Left lung (tissue), 10 donors: Measurements from ENCODE around the gene PRTFDC1. TPM values are rescaled to one million over a fixed set of nuclear protein-coding genes. Genes with fewer than 3 reads are reported as not detected.

Experiments used
- ATAC-seq: fragments of 200-7000 bp; cut with Tn5 transposase; one replicate; pipeline ENCODE4 v1.9.1; 2020; ENCODE audit warnings: moderate library complexity
- DNase-seq, 4 donors: peaks; one replicate each; pipeline ENCODE4 v3.0.0-alpha.2; 2013 to 2020
- H3K27ac ChIP-seq, 2 donors: fragments of 200-600 bp; sonication (generic) in 1 of 2; one replicate each; pipeline versions ENCODE4 v1.5.0 to v1.8.0; 2020 to 2021
- H3K27me3 ChIP-seq, 2 donors: fragments of 200-600 bp; sonication (generic) in 1 of 2; one replicate each; pipeline versions ENCODE4 v1.5.0 to v1.8.0; 2020 to 2021
- H3K36me3 ChIP-seq, 2 donors: fragments of 200-600 bp; sonication (generic) in 1 of 2; one replicate each; pipeline versions ENCODE4 v1.5.0 to v1.8.0; 2020 to 2021
- H3K4me1 ChIP-seq, 2 donors: fragments of 200-600 bp; one replicate each; pipeline ENCODE4 v1.8.0; 2021
- H3K4me3 ChIP-seq, 2 donors: fragments of 200-600 bp; sonication (generic) in 1 of 2; one replicate each; pipeline versions ENCODE4 v1.5.0 to v1.8.0; 2020 to 2021; ENCODE audit warnings: mild to moderate bottlenecking in 1 of 2
- H3K9me3 ChIP-seq, 2 donors: fragments of 200-600 bp; sonication (generic) in 1 of 2; one replicate each; pipeline versions ENCODE4 v1.5.0 to v1.8.0; 2020 to 2021
- CTCF ChIP-seq, 2 donors: fragments of 200-600 bp; sonication (generic) in 1 of 2; IDR thresholded peaks; one replicate each; pipeline versions ENCODE4 v1.5.0 to v1.8.0; 2021; ENCODE audit warnings: antibody characterized with exemption in 2 of 2
- intact Hi-C, 2 donors: fragments of 100-400 bp; cut with DNase I; formaldehyde crosslinking; loops; one replicate each; pipeline versions ENCODE4 v1.11.2 to v1.14.2; 2022
- polyA plus RNA-seq, 6 donors: library from polyadenylated mRNA; unstranded; fragments of 120-200 nt; gene quantifications; one replicate each; pipeline ENCODE4 v1.2.1, GENCODE V29; 2013; ENCODE audit not compliant: insufficient read length in 6 of 6
- total RNA-seq, 2 donors: library from RNA; stranded (reverse); fragmentation: NEBNext Ultra II Directional; extraction: Animal tissue kit (Norgen Biotek cat#: 25700); gene quantifications; one replicate each; pipeline ENCODE4 v1.2.1, GENCODE V29; 2021
- donor health status: DM: no; HTN: yes; CAD: no.
- donor health status: DM: no; HTN: no; CAD: no.

PRTFDC1 gene
- total and polyA plus RNA-seq, 8 donors: 5.2 to 69.7 (median 49.5) TPM

- no peak overlapping the region for H3K4me3 ChIP-seq
- H3K4me1 ChIP-seq: no peaks in the 10 kb centered on the region
- no peak overlapping the region for H3K27ac ChIP-seq
- ATAC-seq: no peak
- H3K27me3 ChIP-seq: no peaks in the 10 kb centered on the region
- no peak for DNase-seq
- intact Hi-C loops: no loop called here
- TF ChIP-seq CTCF (IDR thresholded peaks at IDR 0.05): no peak
- H3K36me3 ChIP-seq: no peaks in the 10 kb centered on the region
- no peaks in the 10 kb centered on the region for H3K9me3 ChIP-seq
Observed at GRCh38 chr10:24935504-24936292, 16.7 kb downstream of the PRTFDC1 start.

GRCh38 chr10:24931236-24931635 lies 21.2 kb downstream of the PRTFDC1 start:
- Histone ChIP-seq H3K36me3 (no peaks in the 10 kb centered on the region), H3K4me3 (no peak overlapping the region), H3K4me1 (no peaks in the 10 kb centered on the region), H3K27me3 (no peaks in the 10 kb centered on the region), H3K9me3 (no peaks in the 10 kb centered on the region), H3K27ac (no peak overlapping the region)
- TF ChIP-seq CTCF (IDR thresholded peaks at IDR 0.05): no peak
- intact Hi-C loops: no loop called here
- ATAC-seq: no peak
- no peak for DNase-seq

- intact Hi-C loops: no loop called here
- ATAC-seq (no peak), DNase-seq (no peak)
- H3K4me3 ChIP-seq: no peak overlapping the region
- H3K36me3 ChIP-seq: no peaks in the 10 kb centered on the region
- H3K27me3 ChIP-seq: no peaks in the 10 kb centered on the region
- no peaks in the 10 kb centered on the region for H3K4me1 ChIP-seq
- H3K27ac ChIP-seq: no peak overlapping the region
- no peaks in the 10 kb centered on the region for H3K9me3 ChIP-seq
- TF ChIP-seq CTCF (IDR thresholded peaks at IDR 0.05): no peak
Observed at GRCh38 chr10:24930427-24930826, 22.0 kb downstream of the PRTFDC1 start.

GRCh38 chr10:24929904-24930303 lies 22.5 kb downstream of the PRTFDC1 start:
- H3K27ac ChIP-seq: no peak overlapping the region
- no peaks in the 10 kb centered on the region for H3K9me3 ChIP-seq
- no peak for TF ChIP-seq CTCF (IDR thresholded peaks at IDR 0.05)
- no peaks in the 10 kb centered on the region for H3K4me1 ChIP-seq
- DNase-seq (no peak), ATAC-seq (no peak)
- no peaks in the 10 kb centered on the region for H3K36me3 ChIP-seq
- H3K4me3 ChIP-seq: no peak overlapping the region
- H3K27me3 ChIP-seq: no peaks in the 10 kb centered on the region
- intact Hi-C loops: no loop called here

- Histone ChIP-seq H3K4me3 (no peak overlapping the region), H3K4me1 (no peaks in the 10 kb centered on the region), H3K36me3 (no peaks in the 10 kb centered on the region), H3K9me3 (no peaks in the 10 kb centered on the region), H3K27me3 (no peaks in the 10 kb centered on the region), H3K27ac (no peak overlapping the region)
- DNase-seq (no peak), ATAC-seq (no peak)
- TF ChIP-seq CTCF (IDR thresholded peaks at IDR 0.05): no peak
- intact Hi-C loops: no loop called here
Observed at GRCh38 chr10:24929056-24929544, 23.3 kb downstream of the PRTFDC1 start.
